Neuronal stem cell (in vitro differentiated cells): ENCODE data around the gene CNIH3.

Experiments
- DNase-seq: peaks from one replicate; pipeline ENCODE4 v3.0.0-alpha.2; 2013; ENCODE audit warnings: low spot score
- H2AFZ ChIP-seq: one replicate; pipeline ENCODE4 v1.6.1; 2013; ENCODE audit warnings: mild to moderate bottlenecking, low read length, inconsistent platforms
- H2AK5ac ChIP-seq: 2 replicates; pipeline ENCODE4 v1.6.1; 2013; ENCODE audit warnings: low read depth, mild to moderate bottlenecking, inconsistent platforms, low read length, moderate library complexity, mixed read lengths
- H2BK120ac ChIP-seq: 2 replicates; pipeline ENCODE4 v1.6.1; 2013; ENCODE audit warnings: low read depth, mild to moderate bottlenecking, inconsistent platforms, low read length, moderate library complexity, mixed read lengths
- H2BK12ac ChIP-seq: one replicate; pipeline ENCODE4 v1.6.1; 2013; ENCODE audit warnings: low read length, inconsistent platforms
- H2BK15ac ChIP-seq: 2 replicates; pipeline ENCODE4 v1.6.1; 2013; ENCODE audit warnings: mild to moderate bottlenecking, low read length, inconsistent platforms, mixed read lengths
- H2BK5ac ChIP-seq: one replicate; pipeline ENCODE4 v1.6.1; 2013; ENCODE audit warnings: inconsistent platforms, mild to moderate bottlenecking, low read length, moderate library complexity
- H3K14ac ChIP-seq: one replicate; pipeline ENCODE4 v1.6.1; 2013; ENCODE audit warnings: low read length, inconsistent platforms
- H3K18ac ChIP-seq: 2 replicates; pipeline ENCODE4 v1.6.1; 2013; ENCODE audit warnings: low read length, inconsistent platforms
- H3K23ac ChIP-seq: 2 replicates; pipeline ENCODE4 v1.6.1; 2013; ENCODE audit warnings: low read depth, mild to moderate bottlenecking, mixed read lengths, low read length, inconsistent platforms; ENCODE audit not compliant: poor library complexity
- H3K27ac ChIP-seq: replicated peaks from 3 replicates; pipeline ENCODE4 v1.5.1; 2013; ENCODE audit warnings: low read length, inconsistent platforms
- H3K27me3 ChIP-seq, 3 experiments: 2 replicates each; pipeline ENCODE4 v1.6.1; 2013; ENCODE audit warnings: low read length in 3 of 3, mild to moderate bottlenecking in 2 of 3, inconsistent platforms in 1 of 3, low read depth in 1 of 3, mixed read lengths in 1 of 3, moderate library complexity in 1 of 3; ENCODE audit not compliant: control insufficient read depth in 3 of 3, insufficient read depth in 3 of 3
- H3K36me3 ChIP-seq, 2 donors: replicated peaks in 1 of 2; 2 replicates each; pipeline ENCODE4 v1.6.1; 2013; ENCODE audit warnings: low read length in 2 of 2; ENCODE audit not compliant: control insufficient read depth in 2 of 2, insufficient read depth in 2 of 2
- H3K4ac ChIP-seq: 2 replicates; pipeline ENCODE4 v1.6.1; 2013; ENCODE audit warnings: inconsistent platforms, mild to moderate bottlenecking, low read length, moderate library complexity
- H3K4me1 ChIP-seq, 2 donors: 1 replicate in 1 of 2; 2 replicates in 1 of 2; pipeline ENCODE4 v1.6.1; 2013; ENCODE audit warnings: low read length in 2 of 2, low read depth in 1 of 2; ENCODE audit not compliant: control insufficient read depth in 2 of 2, insufficient read depth in 1 of 2
- H3K4me2 ChIP-seq: one replicate; pipeline ENCODE4 v1.6.1; 2013; ENCODE audit warnings: mild to moderate bottlenecking, low read length, inconsistent platforms; ENCODE audit not compliant: insufficient read depth, poor library complexity, severe bottlenecking
- H3K4me3 ChIP-seq, 2 donors: 2 replicates each; pipeline ENCODE4 v1.5.1; 2013; ENCODE audit warnings: low read length in 2 of 2, mild to moderate bottlenecking in 2 of 2, inconsistent platforms in 1 of 2, moderate library complexity in 1 of 2
- H3K79me1 ChIP-seq: one replicate; pipeline ENCODE4 v1.6.1; 2013; ENCODE audit warnings: low read depth, mild to moderate bottlenecking, inconsistent platforms, low read length, moderate library complexity
- H3K9ac ChIP-seq: one replicate; pipeline ENCODE4 v1.6.1; 2013; ENCODE audit warnings: mild to moderate bottlenecking, low read depth, low read length, inconsistent platforms; ENCODE audit not compliant: poor library complexity
- H3K9me3 ChIP-seq, 2 donors: replicated peaks in 1 of 2; 2 replicates each; pipeline versions ENCODE3 to v1.6.1; 2013; ENCODE audit warnings: low read length in 2 of 2, mild to moderate bottlenecking in 2 of 2, inconsistent platforms in 1 of 2, low read depth in 1 of 2, mixed read lengths in 1 of 2, moderate library complexity in 1 of 2; ENCODE audit not compliant: control insufficient read depth in 2 of 2, insufficient read depth in 1 of 2
- H4K8ac ChIP-seq: one replicate; pipeline ENCODE4 v1.6.1; 2013; ENCODE audit warnings: low read depth, mild to moderate bottlenecking, inconsistent platforms, low read length, moderate library complexity
- H4K91ac ChIP-seq: one replicate; pipeline ENCODE4 v1.6.1; 2013; ENCODE audit warnings: low read length, low read depth, mild to moderate bottlenecking, inconsistent platforms; ENCODE audit not compliant: poor library complexity
- WGBS, 2 donors: extraction: QIAGEN DNeasy Blood & Tissue Kit; methylation state at CpG; one replicate each; pipeline ENCODE4 v1.1.7; 2013; ENCODE audit warnings: missing lambda C conversion rate in 2 of 2, mixed read lengths in 1 of 2; ENCODE audit not compliant: insufficient read length in 2 of 2, insufficient replicate concordance in 1 of 2; ENCODE audit errors: extremely low coverage in 2 of 2; 5-methylcytosine and 5-hydroxymethylcytosine counted together

CNIH3 gene

DNA sequence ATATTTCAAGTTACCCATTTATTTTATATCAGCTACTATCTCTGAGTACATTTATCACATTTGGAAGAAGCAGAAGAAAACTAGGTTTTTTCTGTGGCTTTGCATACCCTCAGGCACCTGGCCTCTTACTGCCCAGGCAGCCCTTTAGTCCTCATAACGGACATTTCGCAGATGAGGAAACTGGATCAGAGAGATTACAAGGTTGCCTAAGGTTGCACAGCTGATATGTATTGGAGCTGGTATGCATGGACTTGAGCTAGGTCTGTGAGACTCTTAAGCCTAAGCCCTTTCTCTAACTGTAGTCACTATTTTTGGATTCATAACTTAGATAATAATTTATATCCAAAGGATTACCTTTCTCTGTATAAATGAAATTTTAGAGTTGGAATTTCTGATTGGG lies 4.0 kb downstream of the CNIH3 start:
- Histone ChIP-seq H3K9me3 (peaks cover 2% of the 10 kb centered on the region in 2 donors), H3K23ac (no peak overlapping the region), H2BK15ac (no peak overlapping the region), H4K8ac (no peak overlapping the region), H3K79me1 (no peaks in the 10 kb centered on the region), H3K27me3 (peaks cover 22 to 56% (median 47%) of the 10 kb centered on the region in 3 experiments), H3K4me2 (no peak overlapping the region), H2AFZ (no peak overlapping the region), H3K27ac (no peak overlapping the region), H3K14ac (no peak overlapping the region), H2BK12ac (no peak overlapping the region), H4K91ac (no peak overlapping the region), H2AK5ac (no peak overlapping the region), H2BK5ac (no peak overlapping the region), H3K4me1 (peaks cover 6 to 7% of the 10 kb centered on the region in 2 donors), H3K9ac (no peak overlapping the region), H3K18ac (no peak overlapping the region), H3K36me3 (no peaks in the 10 kb centered on the region), H2BK120ac (no peak overlapping the region), H3K4me3 (no peak overlapping the region), H3K4ac (no peak overlapping the region)
- no CpG with 5 or more reads among the region's 2 CpGs for WGBS, 2 donors
- no peak for DNase-seq

DNA sequence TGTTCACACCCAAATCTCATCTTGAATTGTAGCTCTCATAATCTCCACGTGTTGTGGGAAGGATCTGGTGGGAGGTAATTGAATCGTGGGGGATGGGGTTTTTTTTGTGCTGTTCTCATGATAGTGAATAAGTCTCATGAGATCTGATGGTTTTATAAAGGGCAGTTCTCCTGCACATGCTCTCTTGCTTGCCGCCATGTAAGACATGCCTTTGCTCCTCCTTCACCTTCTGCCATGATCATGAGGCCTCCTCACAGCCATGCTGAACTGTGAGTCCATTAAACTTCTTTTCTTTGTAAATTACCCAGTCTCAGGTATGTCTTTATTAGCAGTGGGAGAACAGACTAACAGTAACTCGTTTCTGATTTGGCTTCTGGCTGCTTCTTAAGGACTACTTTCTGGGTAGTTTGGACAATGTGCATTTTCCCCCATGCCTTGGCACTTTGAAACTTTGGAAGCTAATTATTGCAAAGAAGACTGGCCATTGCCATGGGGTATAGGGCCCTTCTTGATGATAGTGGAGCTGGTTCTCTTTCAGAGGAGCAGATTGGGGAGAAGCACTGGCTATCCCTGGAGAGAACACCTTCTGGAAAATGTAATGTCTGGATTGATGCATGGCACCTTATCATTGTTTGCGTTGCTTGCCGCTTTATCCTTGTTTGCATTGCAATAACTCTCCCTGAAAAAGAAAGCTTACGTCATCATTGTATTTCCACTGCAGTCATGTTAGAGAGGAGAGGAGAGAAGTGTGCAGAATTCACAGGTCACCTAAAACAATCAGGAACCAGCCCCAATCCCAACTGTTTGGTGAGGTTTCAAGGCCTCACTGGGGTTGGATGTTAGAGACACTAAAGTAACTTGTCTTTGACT lies 5.9 kb downstream of the CNIH3 start:
- no peak overlapping the region for H3K14ac ChIP-seq
- no peak overlapping the region for H2BK5ac ChIP-seq
- H2BK120ac ChIP-seq: no peak overlapping the region
- H4K91ac ChIP-seq: no peak overlapping the region
- H2AFZ ChIP-seq: no peak overlapping the region
- WGBS, 2 donors: no CpG with 5 or more reads among the region's 7 CpGs
- DNase-seq: no peak
- no peak overlapping the region for H3K23ac ChIP-seq
- no peak overlapping the region for H3K9ac ChIP-seq
- peaks cover under 1% of the 10 kb centered on the region in 2 donors for H3K4me1 ChIP-seq
- H3K4me2 ChIP-seq: no peak overlapping the region
- H4K8ac ChIP-seq: no peak overlapping the region
- H2BK15ac ChIP-seq: no peak overlapping the region
- no peak overlapping the region for H3K27ac ChIP-seq
- no peaks in the 10 kb centered on the region for H3K79me1 ChIP-seq
- peaks cover 0 to 3% of the 10 kb centered on the region in 2 donors for H3K9me3 ChIP-seq
- H3K27me3 ChIP-seq: peaks cover 12 to 40% (median 31%) of the 10 kb centered on the region in 3 experiments
- H3K18ac ChIP-seq: no peak overlapping the region
- H3K4ac ChIP-seq: no peak overlapping the region
- no peaks in the 10 kb centered on the region for H3K36me3 ChIP-seq
- H3K4me3 ChIP-seq: no peak overlapping the region
- no peak overlapping the region for H2BK12ac ChIP-seq
- no peak overlapping the region for H2AK5ac ChIP-seq

GRCh38 chr1:224622831-224623230 lies 6.7 kb downstream of the CNIH3 start:
- no CpG with 5 or more reads among the region's 2 CpGs for WGBS, 2 donors
- no peak overlapping the region for H2BK120ac ChIP-seq
- peaks cover 4 to 32% (median 23%) of the 10 kb centered on the region in 3 experiments for H3K27me3 ChIP-seq

GRCh38 chr1:224623310-224623714 lies 7.2 kb downstream of the CNIH3 start:
- Histone ChIP-seq H2AK5ac (no peak overlapping the region), H2BK15ac (no peak overlapping the region), H3K36me3 (no peaks in the 10 kb centered on the region), H4K8ac (no peak overlapping the region), H2AFZ (no peak overlapping the region), H3K4me3 (no peak overlapping the region), H3K79me1 (no peaks in the 10 kb centered on the region), H3K4me2 (no peak overlapping the region), H2BK120ac (no peak overlapping the region), H3K9me3 (peaks cover 0 to 3% of the 10 kb centered on the region in 2 donors), H3K23ac (peak overlapping the region; percentile 49), H2BK12ac (no peak overlapping the region), H3K27ac (no peak overlapping the region), H3K9ac (no peak overlapping the region), H3K18ac (peak overlapping the region; percentile 53), H2BK5ac (no peak overlapping the region), H3K4me1 (peaks cover 0 to 2% of the 10 kb centered on the region in 2 donors), H3K4ac (no peak overlapping the region), H4K91ac (no peak overlapping the region), H3K14ac (no peak overlapping the region), H3K27me3 (peaks cover 0 to 27% (median 18%) of the 10 kb centered on the region in 3 experiments)
- DNase-seq: no peak
- WGBS, 2 donors: no CpG with 5 or more reads among the region's 5 CpGs

More at GRCh38 chr1:224622831-224623230, 6.7 kb downstream of the CNIH3 start:
- Histone ChIP-seq H3K79me1 (no peaks in the 10 kb centered on the region), H2BK5ac (no peak overlapping the region), H3K27ac (no peak overlapping the region), H2AK5ac (no peak overlapping the region), H3K18ac (no peak overlapping the region), H3K36me3 (no peaks in the 10 kb centered on the region), H3K23ac (peak overlapping the region; percentile 49), H3K4me3 (no peak overlapping the region), H3K4me2 (no peak overlapping the region), H3K14ac (no peak overlapping the region), H2BK12ac (no peak overlapping the region), H4K8ac (no peak overlapping the region), H3K4ac (no peak overlapping the region), H3K9ac (no peak overlapping the region), H3K9me3 (peaks cover 0 to 3% of the 10 kb centered on the region in 2 donors), H2BK15ac (no peak overlapping the region), H4K91ac (no peak overlapping the region), H2AFZ (no peak overlapping the region), H3K4me1 (peaks cover 0 to 2% of the 10 kb centered on the region in 2 donors)
- no peak for DNase-seq
